Activated T-cell treated with anti-CD3 and anti-CD28 coated beads for 4 hours (primary cell): ENCODE results near the gene IL1RL2.

Experiments
- DNase-seq: peaks from one replicate; pipeline ENCODE4 v3.0.0-alpha.2; 2020

The IL1RL2 gene

DNA sequence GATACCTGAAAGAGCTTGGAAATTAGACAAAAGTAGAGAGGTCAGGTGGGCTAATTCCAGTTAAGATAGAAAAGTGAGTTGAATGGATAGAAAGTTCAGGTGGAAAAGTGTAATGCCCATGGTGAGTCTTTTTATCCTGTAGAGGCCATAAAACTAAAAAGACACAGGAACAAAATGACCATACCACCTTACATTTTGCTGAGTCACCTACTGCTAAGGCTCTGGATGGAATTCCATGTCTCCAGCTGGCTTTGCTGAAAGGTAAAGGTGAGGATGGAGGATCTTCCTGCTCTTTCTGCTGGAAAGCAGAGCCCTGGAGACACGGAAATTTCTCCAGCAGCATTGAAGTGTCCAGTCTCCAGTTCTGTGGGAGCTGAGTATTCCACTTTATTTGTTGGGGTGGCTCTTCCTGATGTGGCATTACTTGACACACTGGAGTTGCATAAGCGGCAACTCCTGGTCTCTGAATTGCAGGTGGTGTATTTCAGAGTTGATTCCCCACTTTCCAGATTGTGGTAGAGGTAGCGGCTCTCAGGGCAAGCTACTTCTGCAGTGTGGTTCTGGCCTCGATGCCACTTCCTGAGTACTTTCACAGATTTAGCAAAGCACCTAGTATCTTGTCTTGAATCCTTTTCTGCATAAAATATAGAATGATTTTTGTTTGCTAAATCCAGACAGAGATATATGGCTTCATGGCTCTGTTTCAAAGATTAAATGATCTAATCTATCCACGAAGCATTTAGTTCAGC lies 10.7 kb downstream of the IL1RL2 start:
- DNase-seq: no peak

- DNase-seq: no peak
These were observed 13.7 kb downstream of the IL1RL2 start for GRCh38 chr2:102200539-102200938.

DNA sequence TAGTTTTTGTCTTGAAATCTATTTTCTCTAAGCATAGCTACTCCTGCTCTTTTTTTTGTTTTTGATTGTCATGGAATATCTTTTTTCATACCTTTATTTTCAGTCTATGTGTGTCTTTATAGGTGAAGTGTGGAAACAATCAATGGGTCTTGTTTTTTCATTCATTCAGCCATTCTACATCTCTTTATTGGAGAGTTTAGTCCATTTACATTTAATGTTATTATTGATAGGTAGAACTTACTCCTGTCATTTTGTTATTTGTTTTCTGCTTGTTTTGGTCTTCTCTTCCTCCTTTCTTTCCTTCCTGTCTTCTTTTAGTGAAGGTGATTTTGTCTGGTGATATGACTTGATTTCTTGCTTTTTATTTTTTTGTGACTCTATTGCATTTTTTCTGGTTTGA lies 17.8 kb downstream of the IL1RL2 start:
- no peak for DNase-seq

- no peak for DNase-seq
These were observed 20.0 kb downstream of the IL1RL2 start for GRCh38 chr2:102206666-102207341.

- DNase-seq: no peak
These were observed 22.0 kb downstream of the IL1RL2 start for GRCh38 chr2:102208774-102209173.

GRCh38 chr2:102209474-102209873 lies 22.7 kb downstream of the IL1RL2 start:
- DNase-seq: no peak

DNA sequence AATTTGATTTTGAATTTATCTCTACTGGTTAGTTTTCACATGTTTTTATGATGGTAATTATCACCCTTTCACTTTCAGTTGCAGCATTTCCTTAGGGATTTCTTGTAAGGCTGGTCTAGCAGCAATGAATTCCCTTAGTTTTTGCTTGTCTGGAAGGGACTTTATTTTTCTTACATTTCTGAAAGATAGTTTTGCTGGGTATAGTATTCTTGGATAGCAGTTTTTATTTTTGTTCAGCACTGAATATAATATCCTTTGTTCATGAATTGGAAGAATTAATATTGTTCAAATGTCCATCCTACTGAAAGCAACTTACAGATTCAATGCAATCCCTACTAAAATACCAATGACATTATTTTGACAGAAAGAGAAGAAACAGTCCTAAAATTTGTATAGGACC lies 30.2 kb downstream of the IL1RL2 start:
- no peak for DNase-seq

DNA sequence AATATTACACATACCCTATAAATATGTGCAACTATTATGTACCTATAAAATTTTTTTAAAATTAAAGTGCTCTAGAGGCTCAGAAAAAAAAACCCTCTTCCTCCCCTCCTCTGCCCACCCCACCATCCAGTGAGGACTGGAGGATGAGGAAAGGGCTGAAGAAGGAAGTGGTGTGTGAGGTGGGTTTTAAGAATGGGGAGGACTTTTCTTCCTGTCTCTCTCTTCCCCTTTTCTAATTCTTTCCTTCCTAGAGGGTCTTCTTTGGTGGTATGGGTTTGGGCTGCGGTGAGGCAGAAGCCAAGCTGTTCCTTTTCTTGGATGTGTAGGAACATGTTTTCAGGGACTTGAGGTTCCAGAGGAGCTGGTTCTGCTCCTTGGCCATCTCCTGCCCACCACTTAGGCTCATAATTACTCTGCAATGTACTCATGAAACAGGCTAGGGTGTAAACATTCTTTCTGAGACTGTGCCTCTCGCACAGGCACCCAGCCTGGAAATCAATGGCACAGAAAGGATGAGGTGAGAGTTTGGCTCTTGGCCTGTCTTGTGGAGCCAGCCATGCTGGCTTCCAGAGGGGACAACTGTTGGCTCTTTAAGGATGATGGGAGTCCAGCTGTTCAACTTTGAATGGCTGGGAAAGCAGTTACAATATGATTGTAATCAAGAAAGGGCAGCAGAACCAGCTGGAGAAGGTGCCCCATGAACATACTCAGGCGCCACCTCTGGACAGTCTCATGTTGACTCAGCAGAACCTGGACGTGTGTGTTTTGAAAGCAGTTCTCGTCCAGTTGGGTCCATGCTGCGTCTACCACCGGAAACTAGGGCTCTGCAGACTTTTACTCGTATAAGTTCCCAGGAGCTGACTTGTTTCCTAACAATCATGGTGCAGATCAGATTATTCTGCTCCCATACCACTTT lies 38.3 kb downstream of the IL1RL2 start:
- no peak for DNase-seq

DNA sequence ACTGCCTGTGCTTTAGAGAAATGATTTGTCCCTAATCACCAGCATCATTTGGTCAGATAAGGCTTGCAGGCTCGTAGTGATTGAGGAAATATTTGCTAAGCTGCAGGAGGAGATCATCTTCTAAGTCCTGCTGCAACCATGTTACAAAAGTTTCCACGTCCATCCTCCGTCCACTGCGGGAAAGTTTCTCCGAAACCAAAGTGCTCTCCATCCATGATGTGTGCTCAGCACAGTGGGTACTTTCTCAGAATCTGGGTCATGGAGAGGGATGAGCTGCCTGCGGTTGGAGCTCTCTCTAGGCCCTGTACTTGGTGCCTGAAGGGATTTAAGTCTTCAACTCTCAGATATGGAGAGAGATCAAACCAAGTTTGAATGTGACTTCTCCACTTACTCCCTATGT lies 39.3 kb downstream of the IL1RL2 start:
- no peak for DNase-seq

DNA sequence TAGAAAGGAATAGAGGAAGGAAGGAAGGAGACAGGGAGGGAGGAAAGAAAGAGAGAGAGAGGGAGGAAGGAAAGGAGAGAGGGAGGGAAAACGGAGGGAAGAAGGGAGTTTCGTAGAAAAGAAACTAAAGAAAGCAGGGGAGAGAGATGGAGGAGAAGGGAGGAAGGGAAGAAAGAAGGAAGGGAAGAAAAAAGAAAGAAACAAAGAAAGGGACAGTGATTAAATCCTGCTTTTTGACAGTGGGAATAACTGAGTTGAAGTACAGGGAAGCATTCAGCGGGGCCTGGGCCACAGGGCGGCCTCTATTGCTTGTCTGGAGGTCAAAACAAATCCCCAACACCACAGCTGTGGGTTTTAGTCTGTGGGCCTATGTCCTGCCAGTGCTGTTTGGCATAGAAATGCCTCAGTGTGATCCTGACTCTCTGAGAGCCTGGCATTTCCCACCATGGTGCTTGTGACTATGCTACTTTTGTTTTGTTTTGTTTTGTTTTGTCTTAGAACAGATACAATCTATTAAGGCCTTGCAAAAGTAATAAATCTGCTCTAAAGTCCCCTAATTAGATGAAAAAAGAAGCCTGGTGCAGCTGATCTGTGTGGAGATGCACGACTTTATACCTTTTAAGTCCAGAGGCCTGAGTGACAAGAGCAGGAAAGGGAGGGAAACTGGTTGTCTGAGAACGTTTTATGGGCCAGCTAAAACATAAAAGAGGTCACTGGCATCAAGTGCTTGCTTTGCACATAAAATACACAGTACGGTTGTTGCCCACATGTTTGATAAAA lies 40.0 kb downstream of the IL1RL2 start:
- DNase-seq: no peak

DNA sequence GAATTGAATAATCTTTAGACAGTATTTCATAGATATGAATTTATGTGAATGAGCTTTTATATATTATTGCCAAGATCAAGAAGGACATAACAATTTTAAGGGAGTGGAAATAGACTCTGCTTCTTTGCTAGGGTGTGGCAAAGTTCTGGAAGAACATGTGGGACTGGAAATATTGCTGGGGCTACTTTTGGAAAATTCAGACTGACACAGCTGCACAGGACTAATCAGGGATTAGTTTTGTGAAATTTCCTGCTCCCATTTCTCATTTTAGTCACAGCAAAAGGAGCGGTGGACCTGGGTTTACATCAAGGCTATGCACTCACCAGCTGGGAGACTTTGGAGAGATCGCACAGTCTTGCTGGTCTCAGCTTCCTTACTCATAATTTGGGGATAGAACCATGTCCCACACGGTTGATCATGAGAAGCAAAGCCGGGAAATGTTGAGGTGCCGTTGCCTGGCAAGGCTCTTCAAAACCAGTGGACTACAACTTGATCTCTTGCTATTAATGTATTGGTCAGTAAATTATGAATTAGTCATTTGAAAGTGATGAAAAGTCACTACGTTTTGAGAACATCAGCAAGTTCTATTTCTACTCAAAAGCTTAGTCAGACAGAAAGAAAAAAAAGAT lies 42.4 kb downstream of the IL1RL2 start:
- DNase-seq: no peak

- no peak for DNase-seq
These were observed 43.6 kb downstream of the IL1RL2 start for GRCh38 chr2:102230410-102230909.

DNA sequence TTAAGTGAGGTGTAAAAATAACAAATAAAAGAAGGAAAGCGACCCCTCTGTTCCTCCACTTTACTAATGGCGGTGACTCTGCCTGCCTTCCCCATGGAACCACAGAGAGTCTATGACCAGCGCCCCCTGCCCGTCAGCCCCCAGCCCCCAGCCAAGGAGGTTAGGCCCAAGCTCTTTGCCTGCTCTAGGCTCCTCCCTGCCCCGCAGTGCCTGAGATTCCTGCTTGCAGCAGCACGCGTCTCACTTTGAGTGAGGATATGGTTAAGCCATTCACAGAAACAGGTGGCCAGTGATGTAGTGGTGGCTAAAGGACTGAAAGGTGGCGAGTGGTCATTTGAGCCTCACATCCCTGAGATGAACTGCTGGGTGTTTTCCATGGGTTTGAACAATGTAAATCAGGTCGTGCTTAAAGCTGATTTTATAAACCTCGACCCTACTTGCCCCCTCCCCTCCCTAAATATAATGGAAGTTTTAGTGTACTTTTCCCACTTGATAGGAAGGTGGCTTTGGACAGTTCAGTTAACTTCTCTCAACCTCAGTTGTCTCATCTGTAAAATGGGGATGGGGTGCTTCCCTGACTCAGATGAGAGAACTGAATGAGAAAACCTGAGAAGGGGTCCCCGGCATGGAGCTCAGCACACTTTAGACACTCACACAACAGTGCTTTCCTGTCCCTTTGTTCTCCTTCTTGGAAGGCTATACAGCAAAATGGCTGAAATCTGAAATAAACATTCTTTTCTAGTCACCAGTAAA lies 46.5 kb downstream of the IL1RL2 start:
- DNase-seq: no peak

GRCh38 chr2:102235042-102235473 lies 48.2 kb downstream of the IL1RL2 start:
- DNase-seq: no peak

GRCh38 chr2:102235491-102235890 lies 48.7 kb downstream of the IL1RL2 start:
- no peak for DNase-seq

- no peak for DNase-seq
These were observed 49.3 kb downstream of the IL1RL2 start for GRCh38 chr2:102236132-102236531.

DNA sequence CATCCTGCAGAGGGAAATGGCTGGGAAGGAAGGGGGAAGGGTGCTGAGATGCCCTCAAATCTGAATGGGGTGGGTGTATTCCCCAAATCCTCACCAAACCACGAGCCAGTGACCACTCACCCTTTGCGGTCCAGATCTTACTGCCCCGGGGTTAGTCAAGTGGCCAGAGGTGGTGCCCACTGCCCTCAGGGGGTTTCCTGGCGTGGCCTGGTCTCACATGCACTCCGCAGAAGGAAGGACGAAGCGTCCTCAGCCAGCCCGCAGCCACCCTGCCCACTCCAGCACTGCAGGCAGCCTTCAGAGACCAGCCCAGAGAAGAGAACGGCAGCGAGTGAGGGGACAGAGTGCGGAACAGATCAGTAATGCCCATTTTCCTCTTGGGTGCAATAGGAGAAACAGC lies 50.4 kb downstream of the IL1RL2 start:
- no peak for DNase-seq

- DNase-seq: no peak
These were observed 51.4 kb downstream of the IL1RL2 start for GRCh38 chr2:102238039-102238756.

- no peak for DNase-seq
These were observed 52.0 kb downstream of the IL1RL2 start for GRCh38 chr2:102238778-102239177.

- DNase-seq: no peak
These were observed 52.5 kb downstream of the IL1RL2 start for GRCh38 chr2:102239344-102239743.
